Measurements from ENCODE around the gene PPIF. TPM values are rescaled to one million over a fixed set of nuclear protein-coding genes. Genes with fewer than 3 reads are reported as not detected.

The PPIF gene
- total and polyA plus RNA-seq, 10 donors = 29.2 to 99.3 (median 67.5) TPM

- peak; percentile 58 for DNase-seq
- no peak overlapping the region for H3K4me3 ChIP-seq
- TF ChIP-seq POLR2AphosphoS5 (IDR thresholded peaks at IDR 0.05) (no peak), POLR2A (IDR thresholded peaks at IDR 0.05) (no peak), CTCF (IDR thresholded peaks at IDR 0.05 in 8 of 11, conservative IDR thresholded peaks at IDR 0.05 in 3 of 11) (no peak)
- H3K4me1 ChIP-seq = peaks cover 18 to 55% (median 29%) of the 10 kb centered on the region in 6 donors
- H3K27me3 ChIP-seq (replicated peaks in 1 of 7) = no peaks in the 10 kb centered on the region
- 84 to 90% (median 86%) methylated on average over 6 to 8 of the region's 8 CpGs for WGBS, 5 donors
- no peaks in the 10 kb centered on the region for H3K9me3 ChIP-seq
- peaks cover 6 to 75% (median 63%) of the 10 kb centered on the region in 6 donors for H3K36me3 ChIP-seq
- H3K27ac ChIP-seq = no peak overlapping the region
- intact Hi-C loops (cut with DNase I; ENCODE audit: low total_unique reads) = no loop called here
These were observed 33.9 kb upstream of the PPIF start for GRCh38 chr10:79313320-79313719.

DNA sequence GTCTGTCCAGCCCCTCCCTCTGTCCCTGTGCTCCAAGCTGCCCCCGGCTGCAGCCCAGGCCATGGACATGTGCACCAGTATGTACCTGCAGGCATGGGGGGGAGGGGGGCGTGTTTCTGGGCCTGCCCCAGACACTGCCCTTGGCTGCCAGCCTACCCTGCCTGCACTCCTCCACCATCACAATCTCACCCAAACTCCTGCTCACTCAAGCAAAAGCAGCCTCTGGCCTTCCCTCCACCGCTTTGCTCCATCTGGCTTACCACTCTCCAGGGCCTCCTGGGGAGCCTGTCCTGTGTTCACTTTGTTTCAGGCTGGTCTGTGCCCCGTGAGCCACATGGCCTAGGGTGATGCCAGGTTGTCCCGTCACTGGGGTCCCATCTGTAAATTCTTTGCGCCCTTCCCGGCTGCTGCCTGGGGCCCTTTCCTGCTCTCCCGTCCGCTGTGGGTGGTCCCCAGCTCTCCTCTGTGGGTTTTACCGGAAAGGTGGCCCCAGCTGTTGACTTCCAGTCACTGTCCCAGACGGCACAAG lies 33.3 kb upstream of the PPIF start:
- peak; percentile 75 for DNase-seq

DNA sequence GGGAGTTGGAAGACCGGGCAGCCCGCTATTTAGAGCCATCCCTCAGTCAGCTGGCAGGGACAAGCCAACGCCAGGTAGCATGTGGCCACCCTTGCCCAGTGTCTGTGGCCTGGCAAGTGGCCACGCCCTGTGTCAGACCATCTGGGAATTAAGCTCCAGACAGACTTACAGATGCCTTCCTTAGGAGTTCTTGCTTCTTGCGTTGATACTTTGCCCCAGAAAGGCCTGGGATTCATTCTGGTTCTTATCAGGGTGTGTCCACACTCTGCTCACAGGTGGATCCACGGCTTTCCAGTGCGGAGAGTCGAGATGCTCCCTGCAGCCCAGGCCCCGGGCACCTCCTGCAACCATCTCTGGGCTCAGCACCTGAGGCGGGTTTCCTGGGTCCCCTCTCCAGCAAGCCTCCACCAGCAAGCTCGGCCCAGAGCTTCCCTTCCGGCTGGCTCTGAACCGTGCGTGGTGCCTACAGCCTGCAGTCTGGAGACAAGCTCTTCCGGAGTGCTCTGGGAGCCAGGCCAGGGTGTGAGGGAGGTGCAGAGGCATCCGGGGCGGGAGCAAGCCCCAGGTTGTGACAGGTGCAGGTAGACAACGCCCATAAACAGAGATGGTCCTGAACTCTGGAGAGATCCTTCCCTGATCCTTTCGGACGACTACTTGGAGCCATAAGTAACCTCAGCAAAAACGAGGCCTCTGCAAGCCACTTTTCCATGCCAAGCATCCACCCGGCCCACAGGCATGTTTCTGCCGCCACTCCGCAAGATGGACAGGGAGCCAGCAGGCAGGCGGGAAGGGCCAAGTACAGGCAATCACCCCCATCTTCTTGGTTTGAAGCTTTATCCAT lies 32.3 kb upstream of the PPIF start:
- no peaks in the 10 kb centered on the region for H3K9me3 ChIP-seq
- H3K27me3 ChIP-seq (replicated peaks in 1 of 7) = no peaks in the 10 kb centered on the region
- no peak overlapping the region for H3K27ac ChIP-seq
- 89 to 95% (median 91%) methylated on average over 25 of the region's 25 CpGs for WGBS, 5 donors
- H3K4me3 ChIP-seq = no peak overlapping the region
- peaks cover 18 to 55% (median 36%) of the 10 kb centered on the region in 6 donors for H3K4me1 ChIP-seq
- TF ChIP-seq POLR2AphosphoS5 (IDR thresholded peaks at IDR 0.05) = peak in 2 of 3 donors; percentile 55 to 61
- TF ChIP-seq CTCF (IDR thresholded peaks at IDR 0.05 in 8 of 11, conservative IDR thresholded peaks at IDR 0.05 in 3 of 11) = no peak
- H3K36me3 ChIP-seq = peaks cover 3 to 59% (median 47%) of the 10 kb centered on the region in 6 donors
- DNase-seq = peak; percentile 74
- intact Hi-C loops (cut with DNase I; ENCODE audit: low total_unique reads) = no loop called here

More for the DNA sequence above, 33.3 kb upstream of the PPIF start:
- Histone ChIP-seq H3K4me3 (no peak overlapping the region), H3K36me3 (peaks cover 4 to 69% (median 57%) of the 10 kb centered on the region in 6 donors), H3K27me3 (replicated peaks in 1 of 7) (no peaks in the 10 kb centered on the region), H3K9me3 (no peaks in the 10 kb centered on the region), H3K4me1 (peaks cover 18 to 55% (median 35%) of the 10 kb centered on the region in 6 donors), H3K27ac (no peak overlapping the region)
- WGBS, 5 donors = 83 to 90% (median 89%) methylated on average over 11 of the region's 11 CpGs
- intact Hi-C loops (cut with DNase I; ENCODE audit: low total_unique reads) = no loop called here
- TF ChIP-seq POLR2A (IDR thresholded peaks at IDR 0.05) = no peak
- no peak for TF ChIP-seq CTCF (IDR thresholded peaks at IDR 0.05 in 8 of 11, conservative IDR thresholded peaks at IDR 0.05 in 3 of 11)
- TF ChIP-seq POLR2AphosphoS5 (IDR thresholded peaks at IDR 0.05) = peak in 2 of 3 donors; percentile 56 to 77

DNA sequence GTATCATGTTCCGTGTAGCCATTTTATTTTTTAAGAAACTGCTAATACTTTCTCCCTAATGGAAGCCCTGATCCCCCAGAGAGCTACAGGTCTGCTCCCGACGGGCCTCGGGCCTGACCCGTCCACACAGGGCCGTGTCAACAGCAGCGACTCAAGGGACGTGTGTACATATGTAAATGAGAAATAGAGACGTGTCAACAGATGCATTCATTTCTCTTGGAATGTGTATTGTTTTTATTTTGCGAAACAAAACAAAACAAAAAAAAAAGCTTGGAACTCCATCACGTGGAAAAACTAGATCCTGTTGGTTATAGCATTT lies 31.7 kb upstream of the PPIF start:
- Histone ChIP-seq H3K9me3 (no peaks in the 10 kb centered on the region), H3K27me3 (replicated peaks in 1 of 7) (no peaks in the 10 kb centered on the region), H3K27ac (no peak overlapping the region), H3K36me3 (peaks cover 3 to 53% (median 41%) of the 10 kb centered on the region in 6 donors), H3K4me3 (no peak overlapping the region), H3K4me1 (peaks cover 18 to 59% (median 36%) of the 10 kb centered on the region in 6 donors)
- 79 to 88% (median 86%) methylated on average over 11 of the region's 11 CpGs for WGBS, 5 donors
- intact Hi-C loops (cut with DNase I; ENCODE audit: low total_unique reads) = no loop called here
- DNase-seq = no peak
- TF ChIP-seq POLR2A (IDR thresholded peaks at IDR 0.05) (no peak), POLR2AphosphoS5 (IDR thresholded peaks at IDR 0.05) (peak in 2 of 3 donors; percentile 2 to 32), CTCF (IDR thresholded peaks at IDR 0.05 in 8 of 11, conservative IDR thresholded peaks at IDR 0.05 in 3 of 11) (no peak)
